ENCODE measurements around the gene USP36.
"Not testable (repeated sequence)": the region's sequence is repeated elsewhere in the genome, so short reads cannot be mapped to it uniquely, and the experiment has no call there.

Gene USP36

DNA sequence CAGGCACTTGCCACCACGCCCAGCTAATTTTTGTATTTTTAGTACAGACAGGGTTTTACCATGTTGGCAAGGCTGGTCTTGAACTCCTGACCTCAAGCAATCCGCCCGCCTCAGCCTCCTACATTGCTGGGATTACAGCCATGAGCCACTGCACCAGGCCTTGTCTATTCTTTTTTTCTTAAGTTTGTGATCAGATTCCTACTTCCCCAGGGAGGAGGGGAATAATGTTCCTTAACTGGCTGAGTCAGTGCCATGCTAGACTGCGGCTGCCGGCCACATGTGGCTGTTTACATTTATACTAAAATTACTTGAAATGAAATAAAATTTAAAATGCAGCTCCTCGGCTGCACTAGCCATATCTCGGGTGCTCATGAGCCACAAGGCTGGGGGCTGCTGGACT lies 27.8 kb upstream of the USP36 start:
- no peak overlapping the region for H3K27ac ChIP-seq (ENCODE audit: low read length)
- no peaks in the 10 kb centered on the region for H3K9me3 ChIP-seq (ENCODE audit: control insufficient read depth in 1 of 2, low read length in 2 of 2)
- peaks cover 19 to 38% of the 10 kb centered on the region in 2 donors for H3K36me3 ChIP-seq (ENCODE audit: control insufficient read depth in 1 of 2, insufficient read depth in 2 of 2, low read length in 2 of 2)
- peaks cover 4 to 18% of the 10 kb centered on the region in 2 donors for H3K4me1 ChIP-seq (ENCODE audit: control insufficient read depth in 1 of 2, insufficient read depth in 2 of 2, low read length in 2 of 2)
- no peak overlapping the region for H3K4me3 ChIP-seq (ENCODE audit: low read depth in 1 of 2, low read length in 2 of 2)
- H3K27me3 ChIP-seq (ENCODE audit: low read depth, low read length): no peaks in the 10 kb centered on the region

DNA sequence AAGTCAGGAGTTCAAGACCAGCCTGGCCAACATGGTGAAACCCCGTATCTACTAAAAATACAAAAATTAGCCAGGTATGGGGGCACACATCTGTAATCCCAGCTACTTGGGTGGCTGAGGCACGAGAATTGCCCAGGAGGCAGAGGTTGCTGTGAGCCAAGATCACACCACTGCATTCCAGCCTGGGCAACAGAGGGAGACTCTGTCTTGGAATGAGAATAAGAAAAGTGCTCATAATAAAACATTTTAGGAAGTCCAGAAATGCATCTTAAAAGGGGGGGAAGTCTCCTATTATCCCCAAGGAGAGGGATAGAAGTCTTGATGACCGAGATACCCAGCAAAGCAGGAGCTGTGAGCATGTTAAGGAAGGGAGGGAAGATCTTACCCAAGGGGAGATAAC lies 26.4 kb upstream of the USP36 start:
- Histone ChIP-seq H3K4me1 (ENCODE audit: control insufficient read depth in 1 of 2, insufficient read depth in 2 of 2, low read length in 2 of 2) (peaks cover 4 to 17% of the 10 kb centered on the region in 2 donors), H3K36me3 (ENCODE audit: control insufficient read depth in 1 of 2, insufficient read depth in 2 of 2, low read length in 2 of 2) (peaks cover 14 to 35% of the 10 kb centered on the region in 2 donors)
- H3K27ac ChIP-seq (ENCODE audit: low read length); H3K4me3 ChIP-seq (ENCODE audit: low read depth in 1 of 2, low read length in 2 of 2); H3K9me3 ChIP-seq (ENCODE audit: control insufficient read depth in 1 of 2, low read length in 2 of 2); H3K27me3 ChIP-seq (ENCODE audit: low read depth, low read length): not testable (repeated sequence)

DNA sequence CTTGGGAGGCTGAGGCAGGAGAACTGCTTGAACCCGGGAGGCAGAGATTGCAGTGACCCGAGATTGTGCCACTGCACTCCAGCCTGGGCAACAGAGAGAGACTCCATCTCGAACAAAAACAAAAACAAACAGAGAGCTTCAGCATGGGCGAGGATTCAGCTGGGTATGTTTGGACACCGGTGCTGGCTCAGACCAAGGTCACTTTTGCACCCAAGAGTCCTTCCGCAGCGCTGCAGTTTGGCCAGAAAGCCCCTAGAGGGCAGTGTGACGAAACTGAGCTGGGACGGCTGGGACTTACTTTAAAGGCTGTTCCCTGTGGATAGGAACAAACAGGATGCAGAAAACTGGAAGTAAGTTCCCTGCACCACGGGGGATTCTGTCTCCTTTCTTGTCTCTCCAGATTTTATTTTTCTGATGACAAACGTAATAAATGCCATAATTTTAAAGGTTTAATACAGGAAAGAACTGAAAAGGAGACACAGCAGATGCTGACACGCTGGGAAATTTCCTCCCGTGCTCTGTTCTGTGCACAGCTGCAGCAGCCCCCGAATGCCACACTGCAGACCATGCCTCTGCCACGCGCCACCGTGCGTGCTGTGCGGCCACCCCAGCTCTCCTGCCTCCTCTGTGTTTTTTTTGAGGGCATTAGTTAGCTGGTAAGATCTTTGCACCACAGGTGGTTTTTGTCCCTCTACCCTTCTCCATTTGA lies 25.2 kb upstream of the USP36 start:
- H3K36me3 ChIP-seq (ENCODE audit: control insufficient read depth in 1 of 2, insufficient read depth in 2 of 2, low read length in 2 of 2): peaks cover 8 to 31% of the 10 kb centered on the region in 2 donors
- no peaks in the 10 kb centered on the region for H3K9me3 ChIP-seq (ENCODE audit: control insufficient read depth in 1 of 2, low read length in 2 of 2)
- H3K4me1 ChIP-seq (ENCODE audit: control insufficient read depth in 1 of 2, insufficient read depth in 2 of 2, low read length in 2 of 2): peaks cover 4 to 17% of the 10 kb centered on the region in 2 donors
- peak overlapping the region in 1 of 2 donors; percentile 40 for H3K4me3 ChIP-seq (ENCODE audit: low read depth in 1 of 2, low read length in 2 of 2)
- H3K27ac ChIP-seq (ENCODE audit: low read length): no peak overlapping the region
- no peaks in the 10 kb centered on the region for H3K27me3 ChIP-seq (ENCODE audit: low read depth, low read length)

DNA sequence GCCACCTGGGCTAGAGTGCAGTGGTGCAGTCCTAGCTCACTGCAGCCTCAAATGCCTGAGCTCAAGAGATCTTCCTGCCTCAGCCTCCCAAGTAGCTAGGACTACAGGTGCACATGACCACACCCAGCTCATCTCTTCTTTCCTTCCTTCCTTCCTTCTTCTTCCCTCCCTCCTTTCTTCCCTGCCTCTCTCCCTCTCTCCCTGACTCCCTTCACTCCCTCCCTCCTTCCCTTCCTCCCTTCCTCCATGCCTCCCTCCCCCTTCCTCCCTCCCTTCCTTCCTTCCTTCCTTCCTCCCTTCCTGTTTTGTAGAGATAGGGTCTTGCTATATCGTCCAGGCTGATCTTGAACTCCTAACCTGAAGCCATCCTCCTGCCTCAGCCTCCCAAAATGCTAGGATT lies 23.5 kb upstream of the USP36 start:
- H3K4me3 ChIP-seq (ENCODE audit: low read depth in 1 of 2, low read length in 2 of 2): no peak overlapping the region
- no peaks in the 10 kb centered on the region for H3K9me3 ChIP-seq (ENCODE audit: control insufficient read depth in 1 of 2, low read length in 2 of 2)
- no peak overlapping the region for H3K27ac ChIP-seq (ENCODE audit: low read length)
- H3K4me1 ChIP-seq (ENCODE audit: control insufficient read depth in 1 of 2, insufficient read depth in 2 of 2, low read length in 2 of 2): peaks cover 4 to 17% of the 10 kb centered on the region in 2 donors
- peaks cover 3 to 20% of the 10 kb centered on the region in 2 donors for H3K36me3 ChIP-seq (ENCODE audit: control insufficient read depth in 1 of 2, insufficient read depth in 2 of 2, low read length in 2 of 2)
- no peaks in the 10 kb centered on the region for H3K27me3 ChIP-seq (ENCODE audit: low read depth, low read length)

DNA sequence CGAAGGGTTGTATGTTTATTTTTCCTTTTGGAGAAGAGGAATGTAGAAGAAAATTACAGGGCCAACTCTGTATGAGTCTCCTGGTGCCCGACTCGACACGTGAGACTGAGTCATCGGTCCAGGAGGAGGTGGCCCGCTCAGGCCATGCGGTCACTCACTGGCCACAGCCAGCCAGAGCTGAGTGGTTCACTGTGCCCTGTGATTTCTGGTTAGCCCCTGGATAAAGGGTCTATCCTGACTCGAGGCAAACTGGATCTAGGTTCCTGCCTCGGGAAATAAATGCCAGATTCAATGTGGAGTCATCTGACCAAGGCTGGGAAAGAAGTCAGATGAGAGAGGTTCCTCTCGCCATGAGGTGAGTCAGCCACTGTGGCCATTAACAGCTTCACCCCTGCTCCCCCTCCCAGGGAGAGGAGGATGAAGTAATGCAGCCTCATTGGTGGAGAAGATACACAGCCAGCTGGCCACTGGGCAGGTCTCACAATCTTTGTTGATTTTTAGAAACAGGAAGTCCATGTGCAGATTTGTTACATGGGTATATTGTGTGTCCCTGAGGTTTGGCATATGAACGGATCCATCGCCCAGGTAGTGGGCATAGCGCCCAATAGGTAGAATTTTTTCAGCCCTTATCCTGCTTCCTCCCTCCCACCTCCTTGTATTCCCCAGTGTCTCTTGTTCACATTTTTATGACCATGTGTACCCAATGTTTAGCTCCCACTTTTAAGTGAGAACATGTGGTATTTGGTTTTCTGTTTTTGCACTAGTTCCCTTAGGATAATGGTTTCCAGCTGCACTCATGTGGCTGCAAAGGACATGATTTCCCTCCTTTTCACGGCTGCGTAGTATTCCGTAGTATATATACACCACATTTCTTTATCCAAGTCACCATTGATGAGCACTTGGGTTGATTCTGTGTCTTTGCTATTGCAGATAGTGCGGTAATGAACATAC lies 21.7 kb upstream of the USP36 start:
- H3K36me3 ChIP-seq (ENCODE audit: control insufficient read depth in 1 of 2, insufficient read depth in 2 of 2, low read length in 2 of 2): peaks cover 3 to 15% of the 10 kb centered on the region in 2 donors
- no peak overlapping the region for H3K4me3 ChIP-seq (ENCODE audit: low read depth in 1 of 2, low read length in 2 of 2)
- peaks cover 4 to 17% of the 10 kb centered on the region in 2 donors for H3K4me1 ChIP-seq (ENCODE audit: control insufficient read depth in 1 of 2, insufficient read depth in 2 of 2, low read length in 2 of 2)
- H3K9me3 ChIP-seq (ENCODE audit: control insufficient read depth in 1 of 2, low read length in 2 of 2): no peaks in the 10 kb centered on the region
- H3K27me3 ChIP-seq (ENCODE audit: low read depth, low read length): no peaks in the 10 kb centered on the region
- peak overlapping the region; percentile 79 for H3K27ac ChIP-seq (ENCODE audit: low read length)

DNA sequence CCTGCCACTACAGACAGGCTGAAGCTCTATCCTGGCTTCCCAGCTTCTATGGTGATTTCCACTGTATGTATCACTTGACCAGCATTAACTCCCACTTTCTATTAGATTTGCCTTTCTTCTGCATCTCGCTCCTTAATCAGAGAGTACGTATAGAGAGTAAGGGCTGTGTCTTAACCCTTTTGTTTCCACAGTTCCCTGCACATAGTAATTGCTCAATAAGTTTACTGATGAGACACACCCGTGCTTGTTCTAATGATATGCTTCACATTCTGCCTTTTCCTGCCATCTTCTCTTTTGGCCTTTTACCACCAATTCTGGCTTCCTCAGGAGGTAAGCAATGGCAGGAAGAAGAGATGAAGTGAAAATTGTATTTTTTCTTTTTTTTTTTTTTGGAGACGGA lies 20.6 kb upstream of the USP36 start:
- Histone ChIP-seq H3K36me3 (ENCODE audit: control insufficient read depth in 1 of 2, insufficient read depth in 2 of 2, low read length in 2 of 2) (peaks cover 8 to 26% of the 10 kb centered on the region in 2 donors), H3K27ac (ENCODE audit: low read length) (peak overlapping the region; percentile 8), H3K27me3 (ENCODE audit: low read depth, low read length) (no peaks in the 10 kb centered on the region), H3K4me1 (ENCODE audit: control insufficient read depth in 1 of 2, insufficient read depth in 2 of 2, low read length in 2 of 2) (peaks cover 4 to 8% of the 10 kb centered on the region in 2 donors), H3K9me3 (ENCODE audit: control insufficient read depth in 1 of 2, low read length in 2 of 2) (no peaks in the 10 kb centered on the region), H3K4me3 (ENCODE audit: low read depth in 1 of 2, low read length in 2 of 2) (no peak overlapping the region)

DNA sequence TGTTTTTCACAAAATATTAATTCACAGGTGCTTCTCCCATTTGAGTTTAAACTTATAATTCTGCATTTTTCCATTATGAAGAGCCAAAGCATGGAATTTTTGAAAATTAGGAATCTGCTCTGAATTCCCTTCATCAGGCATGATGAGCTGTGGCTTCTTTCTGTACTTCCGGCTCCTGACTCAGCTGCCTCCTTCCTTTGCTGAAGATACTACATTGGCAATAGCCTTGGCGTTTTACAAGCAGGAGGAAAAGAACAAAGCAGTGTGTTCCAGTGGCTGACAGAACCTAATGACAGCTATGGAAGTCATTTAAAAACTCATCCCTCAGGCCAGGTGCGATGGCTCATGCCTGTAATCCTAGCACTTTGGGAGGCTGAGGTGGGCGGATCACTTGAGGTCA lies 18.4 kb upstream of the USP36 start:
- Histone ChIP-seq H3K4me1 (ENCODE audit: control insufficient read depth in 1 of 2, insufficient read depth in 2 of 2, low read length in 2 of 2) (no peaks in the 10 kb centered on the region), H3K27ac (ENCODE audit: low read length) (no peak overlapping the region), H3K4me3 (ENCODE audit: low read depth in 1 of 2, low read length in 2 of 2) (no peak overlapping the region), H3K9me3 (ENCODE audit: control insufficient read depth in 1 of 2, low read length in 2 of 2) (no peaks in the 10 kb centered on the region), H3K36me3 (ENCODE audit: control insufficient read depth in 1 of 2, insufficient read depth in 2 of 2, low read length in 2 of 2) (peaks cover 12 to 45% of the 10 kb centered on the region in 2 donors), H3K27me3 (ENCODE audit: low read depth, low read length) (no peaks in the 10 kb centered on the region)

DNA sequence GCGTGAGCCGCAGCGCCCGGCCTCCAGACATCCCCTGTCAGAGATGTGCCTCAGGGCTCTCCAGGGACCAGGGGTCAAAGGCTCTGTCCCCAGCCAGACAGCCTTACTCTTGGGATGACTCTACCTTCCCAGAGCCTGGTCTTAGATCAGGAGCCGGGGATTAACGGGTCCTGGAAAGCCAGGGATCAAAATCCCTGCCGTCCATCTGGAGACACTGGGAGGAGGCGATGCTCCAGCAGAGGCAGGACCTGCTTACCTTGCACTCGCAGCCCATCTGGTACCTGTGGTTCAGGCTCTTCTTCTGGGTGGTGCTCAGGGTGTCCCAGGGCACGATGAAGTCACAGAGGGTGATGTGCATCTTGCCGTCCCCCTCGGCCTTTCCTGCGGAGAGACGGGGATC lies 16.7 kb upstream of the USP36 start:
- Histone ChIP-seq H3K9me3 (ENCODE audit: control insufficient read depth in 1 of 2, low read length in 2 of 2) (no peaks in the 10 kb centered on the region), H3K27me3 (ENCODE audit: low read depth, low read length) (no peaks in the 10 kb centered on the region), H3K27ac (ENCODE audit: low read length) (no peak overlapping the region), H3K4me1 (ENCODE audit: control insufficient read depth in 1 of 2, insufficient read depth in 2 of 2, low read length in 2 of 2) (no peaks in the 10 kb centered on the region), H3K36me3 (ENCODE audit: control insufficient read depth in 1 of 2, insufficient read depth in 2 of 2, low read length in 2 of 2) (peaks cover 16 to 49% of the 10 kb centered on the region in 2 donors), H3K4me3 (ENCODE audit: low read depth in 1 of 2, low read length in 2 of 2) (no peak overlapping the region)

DNA sequence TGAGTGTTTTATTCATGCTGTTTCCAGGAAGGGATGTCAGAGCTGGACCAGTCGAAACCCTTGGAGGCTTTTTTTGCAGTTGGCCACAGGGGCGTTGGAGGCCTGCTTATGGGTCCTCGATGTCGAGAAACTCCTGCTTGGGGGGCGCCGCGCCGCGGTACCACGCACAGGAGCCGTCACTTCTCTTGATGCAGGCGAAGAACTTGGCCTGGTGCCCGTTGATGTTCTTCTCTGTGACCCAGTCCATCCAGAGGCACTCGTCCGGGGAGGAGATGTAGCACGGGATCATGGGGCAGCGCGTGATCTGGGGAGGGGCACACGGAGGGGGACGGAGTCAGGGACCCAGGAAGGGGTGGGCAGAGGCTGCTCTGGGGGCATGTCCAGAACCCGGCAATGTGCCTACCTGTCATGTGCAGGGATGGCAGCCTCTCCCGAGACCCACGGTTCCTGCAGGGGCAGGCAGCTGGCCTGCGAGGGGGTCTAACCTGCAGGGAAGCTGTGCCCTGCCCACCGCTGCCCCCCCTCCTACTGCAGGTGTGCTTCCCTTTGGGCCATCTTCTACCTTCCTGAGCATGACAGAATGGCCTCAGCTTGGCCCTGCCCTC lies 15.0 kb upstream of the USP36 start:
- H3K27ac ChIP-seq (ENCODE audit: low read length): no peak overlapping the region
- no peak overlapping the region for H3K4me3 ChIP-seq (ENCODE audit: low read depth in 1 of 2, low read length in 2 of 2)
- H3K36me3 ChIP-seq (ENCODE audit: control insufficient read depth in 1 of 2, insufficient read depth in 2 of 2, low read length in 2 of 2): peaks cover 16 to 48% of the 10 kb centered on the region in 2 donors
- H3K27me3 ChIP-seq (ENCODE audit: low read depth, low read length): no peaks in the 10 kb centered on the region
- H3K4me1 ChIP-seq (ENCODE audit: control insufficient read depth in 1 of 2, insufficient read depth in 2 of 2, low read length in 2 of 2): no peaks in the 10 kb centered on the region
- H3K9me3 ChIP-seq (ENCODE audit: control insufficient read depth in 1 of 2, low read length in 2 of 2): no peaks in the 10 kb centered on the region

DNA sequence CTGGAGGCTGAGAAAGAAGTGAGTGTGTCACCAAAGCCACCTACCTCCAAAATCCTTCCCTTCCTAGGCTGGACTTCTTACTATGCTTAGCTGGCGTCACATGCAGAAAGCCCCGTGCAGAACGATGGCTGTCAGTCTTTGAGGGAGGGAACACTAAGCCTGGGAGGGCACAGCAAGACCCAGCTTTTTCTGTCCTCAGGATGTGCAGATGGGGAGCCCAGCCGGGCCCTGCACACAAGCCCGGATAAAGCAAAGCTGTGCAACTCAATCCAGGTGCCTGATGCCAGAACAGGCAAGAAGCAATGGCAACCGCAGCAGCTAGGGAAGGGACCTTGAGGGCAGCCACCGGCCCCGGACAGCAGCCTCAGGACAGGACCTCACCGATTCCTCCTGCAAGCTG lies 13.9 kb upstream of the USP36 start:
- no peak overlapping the region for H3K27ac ChIP-seq (ENCODE audit: low read length)
- peaks cover 16 to 44% of the 10 kb centered on the region in 2 donors for H3K36me3 ChIP-seq (ENCODE audit: control insufficient read depth in 1 of 2, insufficient read depth in 2 of 2, low read length in 2 of 2)

DNA sequence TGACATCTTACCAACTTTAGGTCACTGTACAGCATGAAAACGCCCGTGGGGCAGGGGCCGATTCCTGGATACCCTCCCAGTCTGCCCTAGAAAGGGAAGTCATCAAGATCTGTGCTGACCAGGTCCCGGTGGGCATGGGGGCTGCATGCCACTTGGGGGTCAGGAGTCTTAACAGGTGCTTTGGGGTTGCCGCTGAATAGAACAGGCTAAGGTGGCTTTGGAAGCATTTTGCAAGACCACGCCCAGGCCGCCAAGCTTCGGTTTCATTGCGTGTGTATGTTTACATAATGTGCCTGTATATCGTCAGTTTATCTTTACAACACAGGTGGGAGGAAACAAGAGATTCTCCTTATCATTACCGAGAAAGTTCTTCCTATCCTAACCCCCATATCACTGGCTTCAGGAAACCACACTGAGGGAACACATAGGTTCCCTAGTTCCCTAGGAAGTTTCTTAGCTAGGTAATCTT lies 13.3 kb upstream of the USP36 start:
- H3K27ac ChIP-seq (ENCODE audit: low read length): no peak overlapping the region
- H3K9me3 ChIP-seq (ENCODE audit: control insufficient read depth in 1 of 2, low read length in 2 of 2): no peaks in the 10 kb centered on the region
- H3K27me3 ChIP-seq (ENCODE audit: low read depth, low read length): no peaks in the 10 kb centered on the region
- peaks cover 16 to 44% of the 10 kb centered on the region in 2 donors for H3K36me3 ChIP-seq (ENCODE audit: control insufficient read depth in 1 of 2, insufficient read depth in 2 of 2, low read length in 2 of 2)
- H3K4me3 ChIP-seq (ENCODE audit: low read depth in 1 of 2, low read length in 2 of 2): no peak overlapping the region
- no peaks in the 10 kb centered on the region for H3K4me1 ChIP-seq (ENCODE audit: control insufficient read depth in 1 of 2, insufficient read depth in 2 of 2, low read length in 2 of 2)

More for the DNA sequence above, 13.9 kb upstream of the USP36 start:
- no peaks in the 10 kb centered on the region for H3K27me3 ChIP-seq (ENCODE audit: low read depth, low read length)
- H3K4me3 ChIP-seq (ENCODE audit: low read depth in 1 of 2, low read length in 2 of 2): no peak overlapping the region
- no peaks in the 10 kb centered on the region for H3K9me3 ChIP-seq (ENCODE audit: control insufficient read depth in 1 of 2, low read length in 2 of 2)
- H3K4me1 ChIP-seq (ENCODE audit: control insufficient read depth in 1 of 2, insufficient read depth in 2 of 2, low read length in 2 of 2): no peaks in the 10 kb centered on the region

All from muscle layer of duodenum (tissue), 2 donors.